Forelimb muscle (tissue), 1 donor: ENCODE measurements around the gene YBX1. TPM values are rescaled to one million over a fixed set of nuclear protein-coding genes. Genes with fewer than 3 reads are reported as not detected.
"Not testable (repeated sequence)": the region's sequence is repeated elsewhere in the genome, so short reads cannot be mapped to it uniquely, and the experiment has no call there.

Experiments used
- DNase-seq: peaks from one replicate; pipeline ENCODE4 v3.0.0-alpha.2; 2013; ENCODE audit warnings: low read depth
- polyA plus RNA-seq: library from polyadenylated mRNA; unstranded; fragments of 120-200 nt; gene quantifications from one replicate; pipeline ENCODE4 v1.2.1, GENCODE V29; 2013; ENCODE audit not compliant: insufficient read length

YBX1 gene
- polyA plus RNA-seq, 1 donor = 921 TPM

- no peak for DNase-seq
Observed at GRCh38 chr1:42689912-42690311, 7.7 kb downstream of the YBX1 start.

DNA sequence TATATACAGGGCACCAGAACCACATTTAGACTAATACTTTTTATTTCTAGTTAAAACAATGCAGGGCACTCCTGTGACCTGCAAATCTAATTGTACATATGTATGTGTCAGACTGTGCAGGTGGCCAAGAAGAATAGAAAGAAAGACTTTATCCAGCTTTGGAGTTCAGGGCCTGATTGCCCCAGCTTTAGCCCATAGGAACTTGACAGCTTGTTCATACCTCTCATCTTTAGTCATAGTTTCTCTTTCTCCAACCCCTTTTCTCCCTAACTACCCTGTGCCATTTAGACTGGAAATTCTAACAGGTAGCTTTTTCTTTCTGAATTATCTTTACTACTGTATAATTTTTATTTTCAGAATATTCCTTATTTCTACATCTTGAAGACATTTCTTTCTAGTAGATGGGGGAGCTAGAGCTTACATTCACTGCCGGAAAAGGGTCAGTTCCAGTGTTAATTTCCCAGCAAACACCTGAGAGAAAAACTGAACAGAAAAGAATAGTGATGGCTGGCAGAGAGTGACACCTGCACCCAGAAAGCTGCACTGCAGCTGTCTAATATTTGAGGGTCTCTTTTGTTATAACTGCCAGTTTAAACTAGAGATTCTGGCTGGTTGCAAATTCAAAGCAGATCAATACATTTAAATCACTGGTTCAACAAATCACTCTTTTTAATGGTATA lies 8.4 kb downstream of the YBX1 start:
- DNase-seq = no peak

DNA sequence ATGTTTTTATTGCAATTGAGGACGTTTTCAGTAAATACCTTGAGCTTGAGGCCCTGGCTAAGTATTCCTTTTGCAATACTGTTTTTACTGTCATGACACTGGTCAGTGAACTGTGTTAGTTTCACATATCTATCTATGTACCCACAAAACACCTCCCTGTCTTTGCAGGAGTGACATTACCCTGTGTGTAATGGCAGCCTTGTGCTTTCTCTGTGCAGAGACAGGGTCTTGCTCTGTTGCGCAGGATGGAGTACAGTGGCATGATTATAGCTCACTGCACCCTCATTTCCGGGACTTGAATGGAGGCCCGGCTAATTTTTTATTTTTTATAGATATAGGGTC lies 8.9 kb downstream of the YBX1 start:
- DNase-seq = no peak

- no peak for DNase-seq
Observed at GRCh38 chr1:42692461-42692860, 10.2 kb downstream of the YBX1 start.

DNA sequence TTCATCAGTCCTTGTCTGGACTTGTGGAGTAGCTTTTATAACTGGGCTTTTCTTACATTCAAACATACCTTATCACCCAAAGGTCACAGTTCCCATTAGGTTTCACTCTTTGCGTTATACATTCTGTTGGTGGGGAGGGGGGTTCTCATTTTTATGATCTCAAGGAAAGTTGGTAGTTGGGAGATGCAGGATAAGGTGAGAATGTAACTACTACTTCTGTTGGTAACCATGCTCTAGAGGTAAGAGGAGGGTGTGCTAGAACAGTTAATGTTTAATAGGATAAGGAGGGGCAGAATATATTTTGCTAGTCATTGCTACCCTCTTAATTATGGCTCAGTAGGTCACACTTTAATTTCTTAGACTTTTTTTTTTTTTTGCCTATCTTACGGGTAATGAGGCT lies 10.7 kb downstream of the YBX1 start:
- no peak for DNase-seq

DNA sequence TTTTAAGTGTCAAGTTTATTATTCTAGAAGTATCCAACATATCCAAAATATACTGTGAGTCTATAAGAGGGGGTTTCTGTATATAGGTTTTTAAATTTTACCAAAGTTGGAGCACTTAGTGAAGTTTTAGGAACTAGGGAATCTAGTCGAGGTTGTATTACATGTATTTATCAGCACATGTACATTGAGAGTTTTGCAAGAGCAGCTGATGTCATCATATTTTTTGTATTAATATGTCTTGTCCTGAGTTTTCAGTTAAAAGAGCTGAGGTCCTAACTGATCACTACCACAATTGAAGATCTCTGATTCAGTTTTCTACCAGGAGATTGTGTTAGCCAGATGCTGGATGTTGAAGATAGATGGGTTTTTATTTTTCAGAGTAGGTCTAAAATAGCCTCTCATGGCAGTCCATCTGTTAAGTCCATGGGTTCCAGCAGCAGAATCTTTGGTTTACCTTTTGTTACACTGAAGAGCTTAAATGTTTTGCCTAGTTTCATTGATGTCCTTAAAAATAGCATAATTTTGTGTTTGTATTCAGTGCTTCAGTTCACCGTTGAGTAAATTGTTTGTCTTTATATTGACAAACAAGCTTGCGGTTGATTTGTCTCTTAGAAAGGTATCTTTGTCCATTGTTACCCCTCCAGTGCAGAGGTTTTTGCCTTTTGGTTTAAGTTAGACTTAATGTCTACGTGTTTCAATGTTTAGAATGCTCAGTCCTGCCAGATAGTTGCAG lies 16.0 kb downstream of the YBX1 start:
- no peak for DNase-seq

GRCh38 chr1:42700006-42700405 lies 17.8 kb downstream of the YBX1 start:
- no peak for DNase-seq

DNA sequence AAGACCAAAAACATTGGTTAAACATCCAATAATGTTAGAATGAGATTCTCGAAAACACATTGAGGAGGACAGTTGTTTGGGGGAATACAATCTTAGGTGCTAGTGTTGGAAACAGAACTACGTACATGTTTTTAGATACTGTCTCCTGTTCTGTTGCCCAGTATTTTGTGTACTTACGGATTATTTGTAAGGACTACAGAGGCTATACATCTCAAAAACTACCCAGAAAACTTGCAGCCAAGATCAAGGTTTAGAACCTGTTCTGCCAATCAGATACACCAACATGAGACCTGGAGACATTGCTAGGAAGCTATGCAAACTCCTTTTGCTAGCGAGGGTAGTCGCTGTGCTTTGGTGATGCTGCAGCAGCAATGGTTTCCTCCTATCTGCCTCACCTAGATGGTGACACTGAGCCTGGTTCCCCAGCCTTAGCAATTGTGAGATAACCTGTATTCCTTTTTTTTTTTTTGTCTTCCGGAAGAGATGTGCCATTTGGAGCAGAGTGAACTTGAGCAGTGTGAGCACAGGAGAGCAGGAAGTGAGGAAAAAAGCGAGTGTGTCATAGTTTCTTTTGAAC lies 21.8 kb downstream of the YBX1 start:
- no peak for DNase-seq

- DNase-seq = not testable (repeated sequence)
Observed at GRCh38 chr1:42712808-42713207, 30.6 kb downstream of the YBX1 start.

DNA sequence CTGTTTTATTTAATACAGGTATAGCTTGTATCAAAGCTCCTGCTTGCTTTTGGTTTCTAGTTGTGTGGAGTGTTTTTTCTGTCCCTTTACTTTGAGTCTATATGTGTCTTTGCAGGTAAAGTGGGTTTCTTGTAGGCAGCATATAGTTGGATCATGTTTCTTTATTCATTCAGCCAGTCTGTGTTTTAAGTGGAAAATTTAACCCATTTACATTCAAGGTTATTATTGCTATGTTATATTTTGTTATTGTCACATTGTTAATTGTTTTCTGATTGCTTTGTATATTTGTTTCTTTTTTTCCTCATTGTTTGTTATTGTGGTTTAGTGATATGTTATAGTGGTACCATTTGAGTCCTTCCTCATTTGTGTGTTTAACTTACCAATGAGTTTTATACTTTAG lies 31.1 kb downstream of the YBX1 start:
- DNase-seq = no peak

DNA sequence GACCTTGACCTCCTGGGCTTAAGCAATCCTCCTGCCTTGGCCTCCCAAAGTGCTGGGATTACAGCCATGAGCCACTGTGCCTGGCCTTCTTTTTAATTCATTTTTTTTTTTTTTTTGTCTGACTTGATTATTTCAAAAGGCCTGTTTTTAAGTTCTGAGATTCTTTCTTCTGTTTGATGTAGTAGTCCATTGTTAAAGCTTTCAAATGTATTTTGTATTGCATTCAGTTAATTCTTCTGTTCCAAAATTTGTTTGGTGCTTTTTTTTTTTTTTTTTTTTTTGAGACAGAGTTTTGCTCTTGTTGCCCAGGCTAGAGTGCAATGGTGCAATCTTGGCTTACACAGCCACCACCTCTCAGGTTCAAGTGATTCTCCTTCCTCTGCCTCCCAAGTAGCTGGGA lies 32.2 kb downstream of the YBX1 start:
- DNase-seq = not testable (repeated sequence)

GRCh38 chr1:42720868-42721267 lies 38.6 kb downstream of the YBX1 start:
- no peak for DNase-seq

- no peak for DNase-seq
Observed at GRCh38 chr1:42721926-42722325, 39.7 kb downstream of the YBX1 start.

DNA sequence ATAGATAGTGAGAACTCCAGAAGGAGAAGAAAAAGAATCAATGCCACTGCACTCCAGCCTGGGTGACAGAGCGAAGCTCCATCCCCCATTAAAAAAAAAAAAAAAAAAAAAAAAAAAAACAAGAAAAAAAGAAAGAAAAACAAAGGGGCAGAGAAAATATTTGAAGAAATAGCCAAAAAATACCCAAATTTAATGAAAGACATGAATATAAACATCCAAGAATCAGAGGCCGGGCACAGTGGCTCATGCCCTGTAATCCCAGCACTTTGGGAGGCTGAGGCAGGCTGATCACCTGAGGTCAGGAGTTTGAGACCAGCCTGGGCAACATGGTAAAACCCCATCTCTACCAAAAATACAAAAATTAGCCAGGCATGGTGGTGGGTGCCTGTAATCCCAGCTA lies 40.2 kb downstream of the YBX1 start:
- DNase-seq = not testable (repeated sequence)

DNA sequence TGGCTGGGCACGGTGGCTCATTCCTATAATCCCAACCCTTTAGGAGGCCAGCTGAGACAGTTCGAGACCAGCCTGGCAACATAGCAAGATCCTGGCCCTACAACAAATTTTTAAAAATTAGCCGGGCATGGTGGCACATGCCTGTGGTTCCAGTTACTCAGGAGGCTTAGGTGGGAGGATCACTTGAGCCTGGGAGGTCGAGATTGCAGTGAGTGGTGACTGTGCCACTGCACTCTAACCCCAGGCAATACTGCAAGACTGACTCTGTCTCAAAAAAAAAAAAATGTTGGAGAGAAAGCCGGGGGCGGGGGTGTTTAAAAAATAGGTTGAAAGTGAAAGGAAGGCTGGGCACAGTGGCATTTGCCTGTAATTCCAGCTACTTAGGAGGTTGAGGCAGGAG lies 41.3 kb downstream of the YBX1 start:
- no peak for DNase-seq

DNA sequence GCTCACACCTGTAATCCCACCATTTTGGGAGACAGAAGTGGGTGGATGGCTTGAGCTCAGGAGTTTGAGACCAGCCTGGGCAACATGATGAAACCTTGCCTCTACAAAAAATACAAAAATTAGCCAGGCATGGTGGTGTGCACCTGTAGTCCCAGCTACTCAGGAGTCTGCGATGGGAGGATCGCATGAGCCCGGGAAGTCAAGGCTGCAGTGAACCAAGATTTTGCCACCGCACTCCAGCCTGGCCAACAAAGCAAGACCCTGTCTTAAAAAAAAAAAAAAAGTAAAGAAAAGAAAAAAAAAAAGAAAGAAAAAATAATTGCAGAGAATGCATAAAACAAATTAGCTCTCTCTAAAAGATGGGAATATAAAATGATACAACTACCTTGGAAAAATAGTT lies 43.6 kb downstream of the YBX1 start:
- DNase-seq = not testable (repeated sequence)

- no peak for DNase-seq
Observed at GRCh38 chr1:42730002-42730401, 47.8 kb downstream of the YBX1 start.

DNA sequence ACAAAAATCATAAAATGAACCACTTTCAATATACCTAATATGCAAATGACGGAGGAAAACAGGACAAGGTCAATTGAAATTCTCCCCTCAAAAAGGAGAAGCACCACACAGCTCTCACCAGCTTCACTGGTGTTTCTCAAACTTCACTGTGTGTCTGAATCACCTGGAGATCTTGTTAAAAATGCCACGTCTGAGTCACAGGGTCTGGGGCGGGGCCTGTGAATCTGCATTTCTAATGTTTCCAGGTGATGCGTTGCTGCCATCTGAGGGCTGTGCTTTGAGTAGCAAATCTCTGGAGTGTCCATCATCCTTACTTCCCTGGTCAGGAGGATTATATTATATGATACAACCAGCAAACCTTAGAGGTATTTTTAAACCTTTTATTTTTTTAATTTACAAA lies 48.8 kb downstream of the YBX1 start:
- no peak for DNase-seq

GRCh38 chr1:42731585-42731984 lies 49.4 kb downstream of the YBX1 start:
- no peak for DNase-seq

GRCh38 chr1:42732126-42732680 lies 50.0 kb downstream of the YBX1 start:
- DNase-seq = no peak

DNA sequence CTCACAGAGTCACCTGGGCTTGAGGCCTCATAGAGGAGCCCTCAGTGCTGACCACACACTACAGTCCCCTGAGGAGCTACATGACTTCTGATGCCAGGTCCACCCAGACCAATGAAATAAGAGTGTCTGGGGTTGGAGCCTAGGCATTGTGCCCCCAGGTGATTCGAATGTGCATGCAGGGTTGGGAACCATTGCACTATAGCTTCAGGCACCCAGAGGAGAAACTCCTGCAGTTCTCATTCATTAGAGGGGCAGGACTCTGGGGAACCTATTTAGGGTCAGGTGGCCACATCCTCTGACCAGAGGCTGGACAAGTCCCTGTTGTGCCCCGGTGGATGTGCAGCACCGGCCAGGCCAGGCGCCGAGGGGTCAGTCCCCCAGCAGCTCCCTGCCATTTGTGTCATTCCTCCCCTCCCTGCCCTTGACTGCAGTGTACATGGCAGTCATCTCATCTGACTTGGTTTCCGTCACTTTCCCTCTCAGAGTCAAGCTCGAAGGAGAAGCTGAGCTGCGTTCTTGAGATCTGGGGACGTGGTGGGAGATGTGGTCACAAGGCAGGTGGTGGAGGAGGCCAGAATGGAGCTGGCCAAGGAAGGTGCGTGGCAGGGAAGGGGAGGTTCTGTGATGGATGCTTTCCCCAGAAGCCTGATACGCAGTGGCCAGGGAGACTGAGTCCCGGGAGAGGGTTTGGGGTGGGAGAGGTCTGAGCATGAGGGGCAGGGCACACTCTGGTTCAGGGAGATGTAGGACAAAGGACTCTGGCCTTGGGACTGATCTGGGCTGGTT lies 51.4 kb downstream of the YBX1 start:
- no peak for DNase-seq
